GM18867 (cell line): ENCODE results near the gene SMARCA2.

Experiments
- ATAC-seq: cut with Tn5 transposase; IDR thresholded peaks from one replicate; pipeline ENCODE4 v1.9.1; 2021; ENCODE audit warnings: mild to moderate bottlenecking, moderate library complexity; ENCODE audit not compliant: unreplicated experiment

Gene SMARCA2

DNA sequence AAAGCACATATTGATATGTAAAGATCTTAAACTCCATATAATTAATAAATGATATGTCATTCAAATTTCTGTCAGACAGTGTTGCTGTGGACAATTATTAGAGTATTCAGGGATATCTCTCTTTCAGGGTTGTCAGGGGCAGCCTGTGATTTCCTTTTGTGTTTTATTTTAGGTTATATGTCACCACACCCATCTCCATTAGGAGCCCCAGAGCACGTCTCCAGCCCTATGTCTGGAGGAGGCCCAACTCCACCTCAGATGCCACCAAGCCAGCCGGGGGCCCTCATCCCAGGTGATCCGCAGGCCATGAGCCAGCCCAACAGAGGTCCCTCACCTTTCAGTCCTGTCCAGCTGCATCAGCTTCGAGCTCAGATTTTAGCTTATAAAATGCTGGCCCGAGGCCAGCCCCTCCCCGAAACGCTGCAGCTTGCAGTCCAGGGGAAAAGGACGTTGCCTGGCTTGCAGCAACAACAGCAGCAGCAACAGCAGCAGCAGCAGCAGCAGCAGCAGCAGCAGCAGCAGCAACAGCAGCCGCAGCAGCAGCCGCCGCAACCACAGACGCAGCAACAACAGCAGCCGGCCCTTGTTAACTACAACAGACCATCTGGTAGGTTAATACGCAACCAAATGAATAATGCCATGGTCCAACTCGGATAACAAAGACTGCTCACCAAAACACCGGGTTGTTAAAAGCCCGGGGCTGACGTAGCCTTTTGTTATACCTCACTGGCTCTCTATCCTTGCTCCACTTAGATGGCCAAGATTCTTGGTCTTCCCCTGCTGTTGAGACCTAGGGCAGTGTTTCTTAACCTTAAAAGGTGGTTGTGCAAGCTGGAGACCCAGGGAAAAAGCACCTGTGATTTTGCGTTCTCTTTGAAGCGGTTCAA, 24.4 kb downstream of the SMARCA2 start:
- ATAC-seq: no peak

DNA sequence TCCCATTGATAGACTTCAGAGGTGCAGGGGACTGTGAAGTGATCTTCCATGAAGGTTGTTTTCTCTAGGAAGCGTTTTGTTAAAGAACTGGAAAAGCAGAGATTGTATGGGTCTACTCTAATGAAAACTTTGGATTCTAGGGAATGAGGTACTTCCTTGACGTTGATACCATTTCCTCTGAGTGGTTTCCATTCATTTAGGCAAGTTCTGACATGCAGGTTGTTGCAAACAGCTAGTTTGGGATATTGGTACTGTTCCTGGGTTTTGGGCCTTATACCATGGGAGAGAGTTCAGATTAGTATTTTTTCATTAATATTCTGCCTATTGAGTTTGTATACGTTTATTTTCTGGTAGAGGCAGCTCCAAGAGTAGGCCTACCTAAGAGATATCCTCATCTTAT, 25.7 kb downstream of the SMARCA2 start:
- no peak for ATAC-seq

DNA sequence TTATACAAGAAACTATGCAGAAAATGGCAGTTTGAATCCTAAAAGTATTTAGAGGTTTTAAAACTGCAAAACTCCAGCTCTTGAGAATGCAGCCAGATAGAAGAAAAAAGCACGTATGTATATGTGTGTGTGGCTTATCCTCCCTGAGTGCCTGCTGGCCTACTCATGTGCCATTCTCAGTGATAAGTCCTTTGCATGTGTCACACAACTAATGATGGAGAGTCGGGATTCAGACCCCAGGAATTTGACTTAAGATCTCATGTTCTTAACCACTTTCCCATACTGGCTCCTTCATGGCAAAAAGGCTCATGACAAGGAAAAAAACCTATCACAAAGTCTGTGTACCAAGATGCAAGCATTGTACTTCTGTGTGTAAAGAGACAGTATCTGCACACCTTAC, 26.6 kb downstream of the SMARCA2 start:
- no peak for ATAC-seq

DNA sequence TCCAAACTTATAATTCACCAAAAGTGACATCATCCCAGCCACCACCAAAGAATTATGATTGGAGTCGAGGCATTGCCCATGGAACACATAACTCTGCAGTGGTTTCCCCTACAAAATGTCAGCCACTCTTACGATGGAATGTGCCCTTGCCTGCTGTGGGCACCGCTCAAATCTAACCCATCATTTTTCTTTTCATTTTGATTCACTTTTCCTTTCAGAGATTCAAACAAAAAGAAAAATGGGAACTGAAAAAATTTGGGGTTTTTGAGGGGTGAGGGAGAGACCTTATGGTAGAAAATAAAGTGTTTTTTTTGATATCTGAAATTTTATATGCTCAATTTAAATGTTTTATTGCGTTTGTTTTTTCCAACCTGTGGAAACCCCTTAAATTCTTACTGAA, 28.1 kb downstream of the SMARCA2 start:
- no peak for ATAC-seq

DNA sequence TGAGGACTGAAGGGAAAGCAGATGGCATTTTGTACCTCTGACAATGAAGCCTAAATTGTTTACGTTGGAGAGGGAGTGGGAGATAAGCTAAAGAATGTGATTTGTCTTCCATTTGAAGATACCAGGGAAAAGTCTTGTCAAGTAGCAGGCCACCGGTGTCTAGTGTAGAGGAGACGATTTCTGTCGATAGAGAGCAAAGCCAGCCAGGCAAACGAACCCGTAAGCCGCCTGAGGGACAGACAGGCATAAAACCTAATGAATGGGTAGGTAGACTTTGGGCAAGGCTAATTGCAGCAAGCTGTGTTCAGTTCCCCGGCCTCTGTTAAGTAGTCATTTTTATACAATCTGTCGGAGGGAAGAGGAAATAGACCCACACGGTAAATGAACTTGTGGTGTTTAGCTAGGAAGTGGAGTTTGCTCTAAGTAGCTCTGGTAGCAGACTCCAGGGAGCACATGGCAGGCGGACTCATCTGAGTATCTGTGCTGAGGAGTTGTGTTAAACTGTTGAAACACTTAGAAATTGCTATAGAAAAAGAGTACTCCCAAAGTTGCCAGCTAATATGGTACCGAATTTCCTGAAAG, 28.8 kb downstream of the SMARCA2 start:
- no peak for ATAC-seq

DNA sequence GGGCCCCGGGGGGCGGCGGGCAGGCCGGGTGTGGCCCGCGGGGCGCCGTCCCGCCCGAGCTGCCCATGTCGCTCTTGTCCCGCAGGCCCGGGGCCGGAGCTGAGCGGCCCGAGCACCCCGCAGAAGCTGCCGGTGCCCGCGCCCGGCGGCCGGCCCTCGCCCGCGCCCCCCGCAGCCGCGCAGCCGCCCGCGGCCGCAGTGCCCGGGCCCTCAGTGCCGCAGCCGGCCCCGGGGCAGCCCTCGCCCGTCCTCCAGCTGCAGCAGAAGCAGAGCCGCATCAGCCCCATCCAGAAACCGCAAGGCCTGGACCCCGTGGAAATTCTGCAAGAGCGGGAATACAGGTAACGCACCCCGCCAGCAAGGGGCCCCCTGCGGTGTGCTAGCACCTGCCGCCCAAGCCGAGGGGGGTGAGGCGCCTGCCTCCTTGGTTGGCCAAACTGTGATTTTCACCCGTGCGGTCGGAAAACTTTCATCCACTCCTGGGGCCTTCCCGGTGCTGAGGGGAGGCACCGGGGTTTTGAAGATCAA, 32.1 kb downstream of the SMARCA2 start:
- no peak for ATAC-seq

DNA sequence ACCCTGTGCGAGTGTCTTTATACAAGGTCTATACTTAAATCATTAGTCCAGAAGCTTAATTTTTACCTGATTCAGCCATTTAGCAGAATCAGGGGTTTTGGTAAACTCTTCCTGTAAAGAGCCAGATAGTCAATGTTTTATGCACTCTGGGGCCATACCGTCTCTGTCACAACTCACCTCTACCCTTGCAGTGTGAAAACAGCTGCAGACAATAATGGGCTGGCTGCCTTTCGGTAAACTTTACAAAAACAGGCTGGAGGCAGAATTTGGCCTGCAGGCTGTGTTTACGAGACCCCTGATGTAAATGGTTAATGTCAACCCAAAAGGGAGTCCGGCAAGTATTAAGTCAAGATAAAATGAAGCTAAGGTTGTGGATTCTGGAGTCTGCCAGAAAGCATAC, 32.8 kb downstream of the SMARCA2 start:
- no peak for ATAC-seq

DNA sequence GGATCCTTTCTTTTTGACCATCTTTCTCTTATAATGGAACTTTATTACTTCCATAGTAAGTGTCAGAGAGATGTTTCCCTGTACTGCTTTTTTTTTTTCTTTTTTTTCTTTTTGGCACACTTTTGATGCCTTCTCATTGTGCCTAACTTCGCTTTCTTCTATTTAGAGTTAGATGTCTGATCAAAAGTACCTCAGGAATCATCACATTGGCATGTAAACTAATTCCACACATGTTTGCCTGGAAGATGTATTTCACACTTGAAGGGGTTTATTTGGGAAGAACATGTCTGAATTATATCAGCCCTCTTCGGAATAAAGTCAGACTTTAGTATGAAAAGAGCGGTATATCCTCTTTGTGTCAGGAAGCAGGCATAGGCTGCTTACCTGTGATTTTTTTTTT, 35.1 kb downstream of the SMARCA2 start:
- ATAC-seq: no peak

DNA sequence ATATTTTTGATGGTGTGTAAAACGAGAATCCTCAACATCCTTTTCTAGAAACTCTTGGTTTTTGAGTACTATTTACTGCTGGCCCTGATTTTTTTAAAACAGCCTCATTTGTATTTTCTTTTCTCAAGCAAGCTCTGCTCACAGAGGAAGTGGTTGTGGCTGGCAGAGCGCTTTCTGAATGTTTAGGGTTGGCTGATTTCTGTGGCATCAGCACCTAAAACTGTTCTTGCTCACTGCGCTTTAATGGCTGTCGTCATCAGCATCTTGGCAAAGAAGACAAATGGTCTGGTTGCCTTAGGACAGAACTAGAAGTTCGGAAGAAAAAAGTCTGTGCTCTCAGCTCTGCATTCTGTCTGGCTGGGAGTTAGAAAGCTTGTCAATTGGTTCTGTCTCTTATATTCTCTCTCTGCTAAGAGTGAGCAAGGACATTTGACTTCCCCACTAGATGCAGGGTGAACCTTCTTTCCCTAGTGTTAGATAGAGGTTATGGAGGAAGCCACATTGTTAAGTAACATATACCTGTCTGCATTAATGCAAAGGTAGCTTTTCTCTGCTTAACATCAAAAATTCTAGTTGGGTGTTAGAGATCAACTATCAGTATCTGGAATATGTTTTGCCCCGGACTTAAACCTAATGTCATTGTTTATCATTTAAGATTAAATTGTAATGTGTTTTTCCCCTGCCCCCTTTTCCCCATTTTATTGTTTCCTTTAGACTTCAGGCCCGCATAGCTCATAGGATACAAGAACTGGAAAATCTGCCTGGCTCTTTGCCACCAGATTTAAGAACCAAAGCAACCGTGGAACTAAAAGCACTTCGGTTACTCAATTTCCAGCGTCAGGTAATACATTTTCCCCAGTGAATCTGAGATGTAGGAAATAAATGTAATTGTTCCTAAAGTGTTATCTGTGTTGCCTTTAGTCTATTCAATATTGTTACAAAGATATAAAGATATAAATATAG, 39.0 kb downstream of the SMARCA2 start:
- peak; percentile 96 for ATAC-seq

DNA sequence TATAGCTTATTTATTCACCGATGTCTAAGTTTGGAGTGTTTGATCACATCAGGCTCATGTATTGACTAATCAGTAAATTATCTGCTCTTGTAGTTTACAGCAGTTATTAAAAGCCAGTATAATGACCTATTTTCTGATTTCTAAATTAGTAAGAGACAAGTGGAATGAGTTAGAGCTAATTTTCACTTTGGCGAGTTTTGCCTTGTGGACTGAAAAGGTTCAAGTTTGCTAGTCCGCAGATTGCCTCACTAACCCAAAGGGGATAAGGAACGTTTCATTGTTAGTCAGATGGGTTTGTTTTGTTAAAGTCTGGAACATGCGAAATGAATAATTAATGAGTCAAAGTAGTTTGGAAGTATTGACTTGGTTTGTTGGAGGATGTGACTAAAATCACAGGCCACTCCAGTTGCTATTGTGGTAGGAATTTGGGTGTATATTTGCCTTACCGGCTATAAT, 40.1 kb downstream of the SMARCA2 start:
- ATAC-seq: peak; percentile 23

DNA sequence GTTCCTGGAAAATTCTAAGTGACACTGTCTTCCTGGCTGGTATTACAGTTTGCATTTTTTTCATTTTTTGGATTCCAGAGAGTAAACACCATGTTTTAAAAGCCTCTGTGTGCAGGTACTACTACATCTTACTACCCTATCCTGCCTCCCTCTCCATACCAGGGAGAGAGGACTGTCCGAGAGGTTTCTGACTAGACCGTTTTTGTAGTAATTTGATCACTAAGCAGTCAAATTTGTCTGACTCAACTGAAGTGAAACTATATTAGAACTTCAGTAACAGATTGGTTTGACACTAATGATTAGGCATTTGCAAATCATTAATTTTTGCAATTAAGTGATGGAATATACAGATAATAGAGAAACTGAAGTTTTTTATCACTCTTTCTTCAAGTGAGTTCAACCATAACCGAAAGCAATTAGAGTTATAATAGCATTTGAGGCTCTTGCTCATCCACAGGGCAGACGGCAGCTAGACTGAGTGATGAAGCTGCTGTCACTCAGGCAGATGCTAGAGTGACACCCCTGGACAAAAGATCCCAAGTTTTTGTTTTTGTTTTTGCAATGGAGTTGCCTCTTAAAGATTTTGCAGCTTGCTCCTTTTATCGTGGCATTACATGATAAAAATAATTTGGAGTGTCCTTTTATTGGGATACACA, 44.3 kb downstream of the SMARCA2 start:
- ATAC-seq: peak; percentile 38

DNA sequence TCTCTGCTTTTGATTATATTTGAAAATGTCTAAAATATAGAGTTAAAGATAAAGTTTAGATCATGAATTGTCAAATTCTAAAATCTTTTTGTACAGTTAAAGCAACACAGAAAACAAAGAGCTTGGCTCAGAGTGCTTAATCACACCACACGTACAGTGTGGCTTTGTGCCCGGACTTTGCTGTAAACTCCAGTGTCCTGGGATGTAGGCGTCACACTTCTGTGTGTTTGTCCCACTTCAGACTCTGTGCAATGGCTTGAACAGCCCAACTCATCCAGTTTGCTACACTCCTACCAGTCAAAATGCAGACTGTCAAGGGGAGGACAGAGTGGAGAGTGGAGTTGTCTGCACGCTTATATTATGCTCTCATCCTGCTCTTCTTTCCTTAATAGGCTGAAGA, 45.3 kb downstream of the SMARCA2 start:
- no peak for ATAC-seq

DNA sequence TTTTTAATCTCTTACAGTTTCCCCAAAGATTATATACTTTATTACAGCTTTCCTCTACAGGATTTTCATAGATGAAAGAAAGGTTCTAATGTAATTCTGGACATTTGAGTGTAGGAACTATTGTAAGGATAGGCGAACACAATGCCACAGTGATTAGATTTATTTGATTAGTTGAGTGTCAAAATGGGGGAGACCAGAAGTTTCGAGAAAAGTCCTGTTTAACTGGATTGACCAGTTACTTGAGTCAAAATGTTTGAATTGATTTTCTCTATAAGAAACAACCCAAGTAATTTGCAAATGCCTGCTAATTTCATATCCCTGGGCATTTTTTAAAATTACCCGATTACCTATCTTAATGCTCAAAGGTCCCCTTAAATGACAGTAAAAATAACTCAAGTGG, 50.6 kb downstream of the SMARCA2 start:
- ATAC-seq: no peak

DNA sequence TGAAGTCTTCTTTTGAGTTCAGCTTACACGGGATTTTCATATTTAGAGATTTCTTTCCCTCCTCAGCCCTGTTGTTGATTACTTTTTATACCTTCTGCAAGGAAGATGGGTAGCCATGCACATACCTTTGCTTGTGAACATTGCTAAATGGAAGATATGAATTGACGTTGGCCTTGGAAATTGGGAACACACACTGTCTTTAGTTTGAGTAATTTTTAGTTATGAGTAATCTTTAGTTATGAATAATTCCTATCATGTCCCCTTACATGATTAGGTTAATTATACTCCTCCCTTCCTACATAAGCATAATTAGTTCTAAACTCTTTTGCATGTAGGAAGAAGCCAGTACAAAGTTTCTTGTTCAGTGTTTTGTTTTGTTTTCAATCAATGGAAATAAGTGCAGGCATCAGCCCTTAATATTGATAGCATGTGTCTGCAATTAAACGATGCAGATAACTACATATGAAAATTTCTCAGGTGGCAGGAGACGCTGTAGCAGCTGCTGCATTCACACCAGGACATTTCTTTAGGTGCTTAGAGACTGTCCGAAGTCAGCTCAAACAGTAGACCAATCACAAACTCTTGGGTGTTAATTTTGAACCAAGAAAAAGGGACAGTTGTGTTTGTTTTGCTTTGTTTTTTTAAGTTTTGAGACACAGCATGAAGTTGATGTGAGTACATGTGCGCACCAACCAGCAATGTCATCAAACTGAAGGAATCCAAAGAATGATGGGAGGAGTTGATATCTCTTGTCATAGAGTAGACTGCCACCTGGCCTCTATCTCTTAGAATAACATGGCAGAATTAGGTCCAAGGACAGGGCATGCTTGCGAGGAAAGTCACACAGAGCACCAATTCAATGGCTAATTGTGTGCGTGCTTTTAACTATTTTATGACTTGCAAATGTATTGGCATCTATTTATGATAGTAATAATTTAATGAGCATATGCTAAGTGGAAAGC, 51.4 kb downstream of the SMARCA2 start:
- no peak for ATAC-seq

DNA sequence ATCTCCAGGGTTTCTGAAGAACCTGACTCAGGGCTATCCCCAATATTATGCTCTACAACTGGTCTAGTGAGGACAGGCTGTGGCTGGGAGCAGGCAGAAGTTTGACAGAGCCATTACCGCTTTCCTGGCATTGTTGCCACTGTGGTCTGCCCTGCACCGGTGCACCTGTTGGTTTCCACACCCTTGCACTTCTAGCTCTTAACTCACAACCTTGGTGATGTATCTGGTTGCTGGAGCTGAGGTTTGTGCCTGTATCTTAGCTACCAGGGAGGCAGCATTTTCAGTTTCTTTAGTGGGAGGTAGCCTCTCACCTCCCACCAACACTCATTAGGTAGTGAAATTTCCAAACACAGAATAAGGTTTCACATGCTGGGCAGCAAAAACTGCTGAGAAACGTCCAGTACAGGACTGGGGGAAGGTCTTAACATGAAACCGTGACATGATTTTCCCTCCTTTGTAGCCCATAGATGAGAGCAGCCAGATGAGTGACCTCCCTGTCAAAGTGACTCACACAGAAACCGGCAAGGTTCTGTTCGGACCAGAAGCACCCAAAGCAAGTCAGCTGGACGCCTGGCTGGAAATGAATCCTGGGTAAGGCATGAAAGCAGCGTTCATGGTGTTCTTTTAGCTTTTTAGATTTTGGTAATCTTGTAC, 57.7 kb downstream of the SMARCA2 start:
- peak; percentile 93 for ATAC-seq

DNA sequence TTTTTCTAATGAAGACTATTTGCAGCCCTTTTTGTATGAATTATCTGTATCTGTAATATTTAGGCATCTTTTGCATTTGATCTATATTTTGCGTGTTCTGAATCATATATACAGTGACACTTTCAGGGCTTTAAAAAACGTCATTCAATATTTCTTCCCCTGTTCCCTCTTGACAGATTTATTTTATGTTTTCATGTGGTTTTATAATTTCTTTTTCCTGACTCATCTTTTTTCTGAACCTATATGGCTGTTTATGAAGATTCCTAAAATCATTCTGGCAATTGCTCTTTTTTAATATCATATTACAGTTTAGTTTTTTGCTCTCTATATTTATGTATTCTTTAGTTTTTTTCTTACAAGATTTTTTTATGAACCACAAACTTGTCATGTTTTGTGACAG, 67.6 kb downstream of the SMARCA2 start:
- ATAC-seq: no peak

DNA sequence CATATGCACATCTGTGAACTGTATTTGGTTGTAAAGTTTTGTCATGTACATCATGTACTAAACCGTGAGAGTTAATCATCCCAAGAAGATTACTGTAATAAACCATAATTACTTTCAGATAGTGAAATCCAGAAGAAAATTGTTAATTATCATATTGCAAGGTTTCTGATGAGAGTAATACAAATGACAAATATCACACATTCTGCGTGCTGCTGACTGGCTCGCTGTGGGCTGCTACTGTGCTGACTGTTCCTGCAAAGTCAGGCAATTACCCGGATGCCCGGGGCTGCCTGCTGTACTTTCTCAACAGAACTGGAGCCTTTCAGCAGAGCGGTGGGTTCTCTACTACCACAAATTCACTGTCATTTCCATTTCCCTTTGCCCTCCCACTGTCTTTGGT, 68.3 kb downstream of the SMARCA2 start:
- no peak for ATAC-seq

DNA sequence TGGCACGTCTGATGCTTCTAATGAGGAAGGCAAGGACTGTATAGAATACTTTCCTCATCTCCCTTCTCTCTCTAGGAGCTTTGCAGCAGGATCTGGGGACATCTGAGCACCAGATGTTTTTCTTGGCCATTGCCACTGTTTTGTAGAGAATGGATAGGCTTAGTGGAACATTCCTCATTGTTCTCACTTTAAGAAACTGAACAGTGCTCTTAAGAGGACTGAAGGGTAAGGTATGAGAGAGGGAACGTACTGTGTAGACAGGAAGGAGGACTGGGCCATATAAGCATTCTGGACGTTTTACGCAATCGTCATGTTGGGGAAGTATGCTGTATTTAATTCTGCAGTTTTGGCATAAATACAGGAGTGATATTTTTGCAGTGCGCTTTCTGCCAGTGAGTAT, 70.6 kb downstream of the SMARCA2 start:
- no peak for ATAC-seq

DNA sequence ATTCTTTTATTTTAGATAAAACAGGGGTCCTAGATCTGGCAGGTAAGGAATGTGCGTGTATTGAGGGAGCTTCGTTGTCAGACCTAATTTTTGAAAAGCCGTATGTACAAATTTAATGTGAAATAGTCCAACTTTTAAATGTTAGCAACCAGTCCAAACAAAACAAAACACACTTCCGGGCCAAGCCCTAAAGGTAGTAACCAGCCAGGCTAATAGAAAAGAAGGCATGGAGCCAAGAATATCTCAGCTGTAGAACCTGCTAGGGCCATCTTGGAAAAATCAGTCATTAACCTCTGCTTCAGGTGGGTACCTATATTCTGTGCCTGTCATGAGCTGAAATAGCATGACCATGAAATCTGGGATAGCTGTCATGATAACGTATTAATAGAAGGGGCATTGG, 71.0 kb downstream of the SMARCA2 start:
- ATAC-seq: no peak
